WTC11 (cell line): ENCODE data around the gene RFTN1. TPM values are rescaled to one million over a fixed set of nuclear protein-coding genes. Genes with fewer than 3 reads are reported as not detected.

ENCODE experiments used
- ATAC-seq: fragments of 200-7000 bp; cut with Tn5 transposase; 2 replicates; pipeline ENCODE4 v1.10.0; 2021; ENCODE audit warnings: mild to moderate bottlenecking, moderate library complexity
- CTCF ChIA-PET: fragments of 300-600 bp; sonication (Branson Sonifier 250); formaldehyde crosslinking; loops from one replicate; lab custom pipeline; 2021; ENCODE audit warnings: antibody characterized with exemption; lab: Charles Lee
- POLR2A ChIA-PET: fragments of 350-600 bp; sonication (Branson Sonifier 250); formaldehyde crosslinking; loops from one replicate; lab custom pipeline; 2021; ENCODE audit warnings: antibody characterized with exemption; lab: Charles Lee
- DNase-seq: peaks from one replicate; pipeline ENCODE4 v3.0.0; 2021; ENCODE audit warnings: low spot score
- H3K27ac Mint-ChIP-seq: 2 replicates; pipeline ENCODE4 v1.8.0; 2021; ENCODE audit warnings: mixed read lengths
- H3K27me3 Mint-ChIP-seq: 2 replicates; pipeline ENCODE4 v1.8.0; 2021; ENCODE audit warnings: low read depth, mild to moderate bottlenecking, moderate library complexity, mixed read lengths
- H3K36me3 Mint-ChIP-seq: 2 replicates; pipeline ENCODE4 v1.8.0; 2021; ENCODE audit warnings: mixed read lengths
- H3K4me1 Mint-ChIP-seq: 2 replicates; pipeline ENCODE4 v1.8.0; 2022; ENCODE audit warnings: mixed read lengths
- H3K4me3 Mint-ChIP-seq: 2 replicates; pipeline ENCODE4 v1.8.0; 2021; ENCODE audit warnings: mild to moderate bottlenecking, moderate library complexity, mixed read lengths
- H3K9me3 Mint-ChIP-seq: 2 replicates; pipeline ENCODE4 v1.8.0; 2021; ENCODE audit warnings: mixed read lengths
- ELF4 ChIP-seq: sonication (generic); formaldehyde crosslinking; IDR thresholded peaks from 2 replicates; pipeline ENCODE4 v1.8.1; 2022; ENCODE audit warnings: low read depth, mild to moderate bottlenecking, moderate library complexity, missing genetic modification reagents
- FOXJ3 ChIP-seq: sonication (generic); formaldehyde crosslinking; IDR thresholded peaks from 2 replicates; pipeline ENCODE4 v1.9.0; 2021; ENCODE audit warnings: missing genetic modification reagents, mild to moderate bottlenecking, borderline replicate concordance
- FOXK1 ChIP-seq: sonication (generic); formaldehyde crosslinking; IDR thresholded peaks from 2 replicates; pipeline ENCODE4 v1.8.0; 2022; ENCODE audit warnings: mild to moderate bottlenecking, moderate library complexity, missing genetic modification reagents
- GRHL2 ChIP-seq: fragments of 250-450 bp; sonication (Bioruptor Pico); IDR thresholded peaks from 2 replicates; pipeline ENCODE4 v1.8.0; 2022; ENCODE audit warnings: mild to moderate bottlenecking, moderate library complexity; ENCODE audit not compliant: insufficient replicate concordance, severe bottlenecking
- MYBL2 ChIP-seq: sonication (generic); formaldehyde crosslinking; IDR thresholded peaks from 2 replicates; pipeline ENCODE4 v1.8.1; 2023; ENCODE audit warnings: mild to moderate bottlenecking, moderate library complexity, missing genetic modification reagents
- NR2C2 ChIP-seq: sonication (generic); formaldehyde crosslinking; IDR thresholded peaks from 2 replicates; pipeline ENCODE4 v1.8.0; 2022; ENCODE audit warnings: mild to moderate bottlenecking, missing genetic modification reagents
- PRRX2 ChIP-seq: fragments of 250-450 bp; sonication (Bioruptor Pico); IDR thresholded peaks from 2 replicates; pipeline ENCODE4 v1.8.0; 2021; ENCODE audit warnings: mild to moderate bottlenecking
- SMAD3 ChIP-seq: sonication (generic); formaldehyde crosslinking; IDR thresholded peaks from 2 replicates; pipeline ENCODE4 v1.8.0; 2022; ENCODE audit warnings: missing genetic modification reagents, mild to moderate bottlenecking, borderline replicate concordance
- ZNF396 ChIP-seq: fragments of 250-450 bp; sonication (Bioruptor Pico); IDR thresholded peaks from 2 replicates; pipeline ENCODE4 v1.8.0; 2021; ENCODE audit warnings: mild to moderate bottlenecking, moderate library complexity, borderline replicate concordance
- ZNF423 ChIP-seq: fragments of 250-450 bp; sonication (Bioruptor Pico); IDR thresholded peaks from 2 replicates; pipeline ENCODE4 v2.1.2; 2022; ENCODE audit warnings: mild to moderate bottlenecking, moderate library complexity
- total RNA-seq: library from RNA; stranded (reverse); gene quantifications from 3 replicates; pipeline ENCODE4 v1.2.3, GENCODE V29; 2021
- TF ChIP-seq, protein P1 (sequence below): sonication (generic); formaldehyde crosslinking; IDR thresholded peaks from 2 replicates; pipeline ENCODE4 v1.8.0; 2023; ENCODE audit warnings: missing genetic modification reagents
- TF ChIP-seq, protein P2 (sequence below): sonication (generic); formaldehyde crosslinking; IDR thresholded peaks from 2 replicates; pipeline ENCODE4 v1.8.1; 2022; ENCODE audit warnings: low read depth, mild to moderate bottlenecking, moderate library complexity, missing genetic modification reagents, borderline replicate concordance
- TF ChIP-seq, protein P3 (sequence below): fragments of 250-450 bp; sonication (Bioruptor Pico); IDR thresholded peaks from 2 replicates; pipeline ENCODE4 v1.9.0; 2021; ENCODE audit warnings: mild to moderate bottlenecking
- TF ChIP-seq, protein P4 (sequence below): sonication (generic); formaldehyde crosslinking; IDR thresholded peaks from 2 replicates; pipeline ENCODE4 v1.8.0; 2022; ENCODE audit warnings: missing genetic modification reagents
- TF ChIP-seq, protein P5 (sequence below): sonication (generic); formaldehyde crosslinking; IDR thresholded peaks from 2 replicates; pipeline ENCODE4 v1.8.1; 2022; ENCODE audit warnings: mild to moderate bottlenecking, missing genetic modification reagents, moderate library complexity, borderline replicate concordance
- TF ChIP-seq, protein P6 (sequence below): sonication (generic); formaldehyde crosslinking; IDR thresholded peaks from 2 replicates; pipeline ENCODE4 v1.8.1; 2023; ENCODE audit warnings: mild to moderate bottlenecking, missing genetic modification reagents, moderate library complexity
- TF ChIP-seq, protein P7 (sequence below): fragments of 250-450 bp; sonication (Bioruptor Pico); IDR thresholded peaks from 2 replicates; pipeline ENCODE4 v2.1.2; 2022; ENCODE audit warnings: mild to moderate bottlenecking, moderate library complexity
- TF ChIP-seq, protein P8 (sequence below): sonication (generic); formaldehyde crosslinking; IDR thresholded peaks from 2 replicates; pipeline ENCODE4 v1.8.1; 2022; ENCODE audit warnings: missing genetic modification reagents, borderline replicate concordance
- TF ChIP-seq, protein P9 (sequence below): sonication (generic); formaldehyde crosslinking; IDR thresholded peaks from 2 replicates; pipeline ENCODE4 v1.8.0; 2022; ENCODE audit warnings: mild to moderate bottlenecking, missing genetic modification reagents

RFTN1 gene
- total RNA-seq, 1 experiment from 2014 or later, result 3.8 TPM

DNA sequence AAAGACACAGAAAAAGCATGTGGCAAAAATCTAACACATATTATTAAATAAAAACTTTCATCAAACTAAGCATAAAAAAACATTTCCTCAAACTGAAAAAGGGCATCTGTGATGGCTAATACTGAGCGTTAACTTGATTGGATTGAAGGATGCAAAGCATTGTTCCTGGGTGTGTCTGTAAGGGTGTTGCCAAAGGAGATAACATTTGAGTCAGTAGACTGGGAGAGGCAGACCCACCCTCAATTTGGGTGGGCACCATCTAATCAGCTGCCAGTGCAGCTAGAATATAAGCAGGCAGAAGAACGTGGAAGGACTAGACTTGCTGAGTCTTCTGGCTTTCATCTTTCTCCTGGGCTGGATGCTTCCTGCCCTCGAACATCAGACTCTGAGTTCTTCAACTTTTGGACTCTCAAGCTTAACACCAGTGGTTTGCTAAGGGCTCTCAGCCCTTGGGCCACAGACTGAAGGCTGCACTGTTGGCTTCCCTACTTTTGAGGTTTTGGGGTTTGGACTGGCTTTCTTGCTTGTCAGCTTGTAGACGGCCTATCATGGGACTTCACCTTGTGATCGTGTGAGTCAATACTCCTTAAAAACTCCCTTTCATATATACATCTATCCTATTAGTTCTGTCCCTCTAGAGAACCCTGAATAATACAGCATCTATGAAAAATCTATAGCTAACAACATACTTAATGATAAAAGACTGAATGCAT is 46.3 kb upstream of the RFTN1 start:
- H3K9me3 Mint-ChIP-seq, result peaks cover 20% of the 10 kb centered on the region
- TF ChIP-seq, protein P1, sequence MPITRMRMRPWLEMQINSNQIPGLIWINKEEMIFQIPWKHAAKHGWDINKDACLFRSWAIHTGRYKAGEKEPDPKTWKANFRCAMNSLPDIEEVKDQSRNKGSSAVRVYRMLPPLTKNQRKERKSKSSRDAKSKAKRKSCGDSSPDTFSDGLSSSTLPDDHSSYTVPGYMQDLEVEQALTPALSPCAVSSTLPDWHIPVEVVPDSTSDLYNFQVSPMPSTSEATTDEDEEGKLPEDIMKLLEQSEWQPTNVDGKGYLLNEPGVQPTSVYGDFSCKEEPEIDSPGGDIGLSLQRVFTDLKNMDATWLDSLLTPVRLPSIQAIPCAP (CRISPR knock-in tag), result no peak
- TF ChIP-seq ELF4 (CRISPR knock-in tag), result no peak
- ATAC-seq, result no peak
- H3K27me3 Mint-ChIP-seq, result no peaks in the 10 kb centered on the region
- no peak for DNase-seq
- no peak overlapping the region for H3K4me3 Mint-ChIP-seq
- no peaks in the 10 kb centered on the region for H3K4me1 Mint-ChIP-seq
- H3K36me3 Mint-ChIP-seq, result peaks cover 10% of the 10 kb centered on the region
- CTCF ChIA-PET, result no interaction called here
- POLR2A ChIA-PET, result no interaction called here
- H3K27ac Mint-ChIP-seq, result no peak overlapping the region

DNA sequence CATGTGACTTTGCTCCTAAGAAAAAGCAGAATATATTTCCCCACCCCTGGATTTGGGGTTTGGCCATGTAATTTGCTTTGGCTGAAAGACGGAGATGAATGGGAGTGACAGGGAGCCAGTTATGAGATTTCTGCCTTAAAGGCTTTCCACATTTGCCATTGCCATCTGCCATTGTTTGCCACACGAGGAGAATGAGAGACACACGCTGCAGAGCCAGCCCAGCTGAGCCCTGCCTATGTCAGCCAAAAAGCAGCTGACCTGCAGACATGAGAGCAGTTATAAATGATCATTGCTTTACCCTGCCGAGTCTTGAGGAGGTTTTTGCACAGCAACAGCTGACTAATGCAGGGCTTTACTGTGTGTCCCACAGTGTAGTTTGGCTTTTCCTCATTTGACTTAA is 40.6 kb upstream of the RFTN1 start:
- no peak for ATAC-seq
- DNase-seq, result no peak
- Mint-ChIP-seq H3K27ac (no peak overlapping the region), H3K36me3 (no peaks in the 10 kb centered on the region), H3K4me3 (no peak overlapping the region), H3K9me3 (peaks cover 15% of the 10 kb centered on the region), H3K27me3 (peaks cover 3% of the 10 kb centered on the region; the same call in 1 of the 2 replicates), H3K4me1 (peaks cover 13% of the 10 kb centered on the region)
- ChIA-PET CTCF (interaction anchor here (1.0 to 1.2 kb wide), 3 partner anchors 98 to 264 kb away, joined by 4 read pairs; no protein-coding TSS in a partner anchor), POLR2A (no interaction called here)
- no peak for TF ChIP-seq SMAD3 (CRISPR knock-in tag)
- TF ChIP-seq, protein P2, sequence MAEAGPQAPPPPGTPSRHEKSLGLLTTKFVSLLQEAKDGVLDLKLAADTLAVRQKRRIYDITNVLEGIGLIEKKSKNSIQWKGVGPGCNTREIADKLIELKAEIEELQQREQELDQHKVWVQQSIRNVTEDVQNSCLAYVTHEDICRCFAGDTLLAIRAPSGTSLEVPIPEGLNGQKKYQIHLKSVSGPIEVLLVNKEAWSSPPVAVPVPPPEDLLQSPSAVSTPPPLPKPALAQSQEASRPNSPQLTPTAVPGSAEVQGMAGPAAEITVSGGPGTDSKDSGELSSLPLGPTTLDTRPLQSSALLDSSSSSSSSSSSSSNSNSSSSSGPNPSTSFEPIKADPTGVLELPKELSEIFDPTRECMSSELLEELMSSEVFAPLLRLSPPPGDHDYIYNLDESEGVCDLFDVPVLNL, result no peak
- TF ChIP-seq GRHL2 (CRISPR knock-in tag), result no peak
- TF ChIP-seq, protein P3, sequence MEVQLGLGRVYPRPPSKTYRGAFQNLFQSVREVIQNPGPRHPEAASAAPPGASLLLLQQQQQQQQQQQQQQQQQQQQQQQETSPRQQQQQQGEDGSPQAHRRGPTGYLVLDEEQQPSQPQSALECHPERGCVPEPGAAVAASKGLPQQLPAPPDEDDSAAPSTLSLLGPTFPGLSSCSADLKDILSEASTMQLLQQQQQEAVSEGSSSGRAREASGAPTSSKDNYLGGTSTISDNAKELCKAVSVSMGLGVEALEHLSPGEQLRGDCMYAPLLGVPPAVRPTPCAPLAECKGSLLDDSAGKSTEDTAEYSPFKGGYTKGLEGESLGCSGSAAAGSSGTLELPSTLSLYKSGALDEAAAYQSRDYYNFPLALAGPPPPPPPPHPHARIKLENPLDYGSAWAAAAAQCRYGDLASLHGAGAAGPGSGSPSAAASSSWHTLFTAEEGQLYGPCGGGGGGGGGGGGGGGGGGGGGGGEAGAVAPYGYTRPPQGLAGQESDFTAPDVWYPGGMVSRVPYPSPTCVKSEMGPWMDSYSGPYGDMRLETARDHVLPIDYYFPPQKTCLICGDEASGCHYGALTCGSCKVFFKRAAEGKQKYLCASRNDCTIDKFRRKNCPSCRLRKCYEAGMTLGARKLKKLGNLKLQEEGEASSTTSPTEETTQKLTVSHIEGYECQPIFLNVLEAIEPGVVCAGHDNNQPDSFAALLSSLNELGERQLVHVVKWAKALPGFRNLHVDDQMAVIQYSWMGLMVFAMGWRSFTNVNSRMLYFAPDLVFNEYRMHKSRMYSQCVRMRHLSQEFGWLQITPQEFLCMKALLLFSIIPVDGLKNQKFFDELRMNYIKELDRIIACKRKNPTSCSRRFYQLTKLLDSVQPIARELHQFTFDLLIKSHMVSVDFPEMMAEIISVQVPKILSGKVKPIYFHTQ, result no peak
- TF ChIP-seq NR2C2 (CRISPR knock-in tag), result no peak
- TF ChIP-seq, protein P4, sequence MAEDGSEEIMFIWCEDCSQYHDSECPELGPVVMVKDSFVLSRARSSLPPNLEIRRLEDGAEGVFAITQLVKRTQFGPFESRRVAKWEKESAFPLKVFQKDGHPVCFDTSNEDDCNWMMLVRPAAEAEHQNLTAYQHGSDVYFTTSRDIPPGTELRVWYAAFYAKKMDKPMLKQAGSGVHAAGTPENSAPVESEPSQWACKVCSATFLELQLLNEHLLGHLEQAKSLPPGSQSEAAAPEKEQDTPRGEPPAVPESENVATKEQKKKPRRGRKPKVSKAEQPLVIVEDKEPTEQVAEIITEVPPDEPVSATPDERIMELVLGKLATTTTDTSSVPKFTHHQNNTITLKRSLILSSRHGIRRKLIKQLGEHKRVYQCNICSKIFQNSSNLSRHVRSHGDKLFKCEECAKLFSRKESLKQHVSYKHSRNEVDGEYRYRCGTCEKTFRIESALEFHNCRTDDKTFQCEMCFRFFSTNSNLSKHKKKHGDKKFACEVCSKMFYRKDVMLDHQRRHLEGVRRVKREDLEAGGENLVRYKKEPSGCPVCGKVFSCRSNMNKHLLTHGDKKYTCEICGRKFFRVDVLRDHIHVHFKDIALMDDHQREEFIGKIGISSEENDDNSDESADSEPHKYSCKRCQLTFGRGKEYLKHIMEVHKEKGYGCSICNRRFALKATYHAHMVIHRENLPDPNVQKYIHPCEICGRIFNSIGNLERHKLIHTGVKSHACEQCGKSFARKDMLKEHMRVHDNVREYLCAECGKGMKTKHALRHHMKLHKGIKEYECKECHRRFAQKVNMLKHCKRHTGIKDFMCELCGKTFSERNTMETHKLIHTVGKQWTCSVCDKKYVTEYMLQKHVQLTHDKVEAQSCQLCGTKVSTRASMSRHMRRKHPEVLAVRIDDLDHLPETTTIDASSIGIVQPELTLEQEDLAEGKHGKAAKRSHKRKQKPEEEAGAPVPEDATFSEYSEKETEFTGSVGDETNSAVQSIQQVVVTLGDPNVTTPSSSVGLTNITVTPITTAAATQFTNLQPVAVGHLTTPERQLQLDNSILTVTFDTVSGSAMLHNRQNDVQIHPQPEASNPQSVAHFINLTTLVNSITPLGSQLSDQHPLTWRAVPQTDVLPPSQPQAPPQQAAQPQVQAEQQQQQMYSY (CRISPR knock-in tag), result no peak
- TF ChIP-seq, protein P5, sequence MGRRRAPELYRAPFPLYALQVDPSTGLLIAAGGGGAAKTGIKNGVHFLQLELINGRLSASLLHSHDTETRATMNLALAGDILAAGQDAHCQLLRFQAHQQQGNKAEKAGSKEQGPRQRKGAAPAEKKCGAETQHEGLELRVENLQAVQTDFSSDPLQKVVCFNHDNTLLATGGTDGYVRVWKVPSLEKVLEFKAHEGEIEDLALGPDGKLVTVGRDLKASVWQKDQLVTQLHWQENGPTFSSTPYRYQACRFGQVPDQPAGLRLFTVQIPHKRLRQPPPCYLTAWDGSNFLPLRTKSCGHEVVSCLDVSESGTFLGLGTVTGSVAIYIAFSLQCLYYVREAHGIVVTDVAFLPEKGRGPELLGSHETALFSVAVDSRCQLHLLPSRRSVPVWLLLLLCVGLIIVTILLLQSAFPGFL (CRISPR knock-in tag), result no peak
- TF ChIP-seq FOXJ3 (CRISPR knock-in tag), result no peak
- no peak for TF ChIP-seq FOXK1 (CRISPR knock-in tag)
- TF ChIP-seq, protein P6, sequence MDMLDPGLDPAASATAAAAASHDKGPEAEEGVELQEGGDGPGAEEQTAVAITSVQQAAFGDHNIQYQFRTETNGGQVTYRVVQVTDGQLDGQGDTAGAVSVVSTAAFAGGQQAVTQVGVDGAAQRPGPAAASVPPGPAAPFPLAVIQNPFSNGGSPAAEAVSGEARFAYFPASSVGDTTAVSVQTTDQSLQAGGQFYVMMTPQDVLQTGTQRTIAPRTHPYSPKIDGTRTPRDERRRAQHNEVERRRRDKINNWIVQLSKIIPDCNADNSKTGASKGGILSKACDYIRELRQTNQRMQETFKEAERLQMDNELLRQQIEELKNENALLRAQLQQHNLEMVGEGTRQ, result no peak
- TF ChIP-seq ZNF423, result no peak
- TF ChIP-seq PRRX2 (CRISPR knock-in tag), result no peak
- no peak for TF ChIP-seq MYBL2 (CRISPR knock-in tag)
- TF ChIP-seq ZNF396 (CRISPR knock-in tag), result no peak
- TF ChIP-seq, protein P7, sequence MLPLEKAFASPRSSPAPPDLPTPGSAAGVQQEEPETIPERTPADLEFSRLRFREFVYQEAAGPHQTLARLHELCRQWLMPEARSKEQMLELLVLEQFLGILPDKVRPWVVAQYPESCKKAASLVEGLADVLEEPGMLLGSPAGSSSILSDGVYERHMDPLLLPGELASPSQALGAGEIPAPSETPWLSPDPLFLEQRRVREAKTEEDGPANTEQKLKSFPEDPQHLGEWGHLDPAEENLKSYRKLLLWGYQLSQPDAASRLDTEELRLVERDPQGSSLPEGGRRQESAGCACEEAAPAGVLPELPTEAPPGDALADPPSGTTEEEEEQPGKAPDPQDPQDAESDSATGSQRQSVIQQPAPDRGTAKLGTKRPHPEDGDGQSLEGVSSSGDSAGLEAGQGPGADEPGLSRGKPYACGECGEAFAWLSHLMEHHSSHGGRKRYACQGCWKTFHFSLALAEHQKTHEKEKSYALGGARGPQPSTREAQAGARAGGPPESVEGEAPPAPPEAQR, result no peak
- TF ChIP-seq, protein P8, sequence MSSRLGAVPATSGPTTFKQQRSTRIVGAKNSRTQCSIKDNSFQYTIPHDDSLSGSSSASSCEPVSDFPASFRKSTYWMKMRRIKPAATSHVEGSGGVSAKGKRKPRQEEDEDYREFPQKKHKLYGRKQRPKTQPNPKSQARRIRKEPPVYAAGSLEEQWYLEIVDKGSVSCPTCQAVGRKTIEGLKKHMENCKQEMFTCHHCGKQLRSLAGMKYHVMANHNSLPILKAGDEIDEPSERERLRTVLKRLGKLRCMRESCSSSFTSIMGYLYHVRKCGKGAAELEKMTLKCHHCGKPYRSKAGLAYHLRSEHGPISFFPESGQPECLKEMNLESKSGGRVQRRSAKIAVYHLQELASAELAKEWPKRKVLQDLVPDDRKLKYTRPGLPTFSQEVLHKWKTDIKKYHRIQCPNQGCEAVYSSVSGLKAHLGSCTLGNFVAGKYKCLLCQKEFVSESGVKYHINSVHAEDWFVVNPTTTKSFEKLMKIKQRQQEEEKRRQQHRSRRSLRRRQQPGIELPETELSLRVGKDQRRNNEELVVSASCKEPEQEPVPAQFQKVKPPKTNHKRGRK (CRISPR knock-in tag), result no peak
- TF ChIP-seq, protein P9, sequence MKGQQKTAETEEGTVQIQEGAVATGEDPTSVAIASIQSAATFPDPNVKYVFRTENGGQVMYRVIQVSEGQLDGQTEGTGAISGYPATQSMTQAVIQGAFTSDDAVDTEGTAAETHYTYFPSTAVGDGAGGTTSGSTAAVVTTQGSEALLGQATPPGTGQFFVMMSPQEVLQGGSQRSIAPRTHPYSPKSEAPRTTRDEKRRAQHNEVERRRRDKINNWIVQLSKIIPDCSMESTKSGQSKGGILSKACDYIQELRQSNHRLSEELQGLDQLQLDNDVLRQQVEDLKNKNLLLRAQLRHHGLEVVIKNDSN (CRISPR knock-in tag), result no peak
